Astrocyte of the spinal cord (primary cell): ENCODE measurements around the gene MARCHF5.

Experiments
- DNase-seq: peaks from one replicate; pipeline ENCODE4 v3.0.0; 2011; ENCODE audit warnings: low read depth, low spot score
- H3K4me3 ChIP-seq: 2 replicates; pipeline ENCODE4 v1.5.1; 2011; ENCODE audit warnings: low read depth, mild to moderate bottlenecking, low read length, moderate library complexity
- CTCF ChIP-seq: IDR thresholded peaks from 2 replicates; pipeline ENCODE4 v1.5.1; 2012; ENCODE audit warnings: low read depth, mild to moderate bottlenecking, low read length, inconsistent platforms
- in situ Hi-C: cut with HindIII; loops from 2 replicates; pipeline ENCODE4 v1.10.0; 2017; ENCODE audit warnings: low sequenced_read_pairs

Gene MARCHF5

GRCh38 chr10:92290837-92291615 is at the start of gene MARCHF5, which contains the start of gene CPEB3:
TSS of gene MARCHF5 (plus strand) at chr10:92291167. CDS start at chr10:92291495, 328 bp downstream.
TSS of gene CPEB3 (minus strand) at chr10:92291078. CDS start at chr10:92240350, 50,728 bp downstream.
- DNase-seq = peak; percentile 97
- peak; percentile 63 for TF ChIP-seq CTCF
- peak within 1 kb of the TSS; percentile 97 for H3K4me3 ChIP-seq
- in situ Hi-C loops = no loop called here

- in situ Hi-C loops = no loop called here
- TF ChIP-seq CTCF = no peak
- DNase-seq = no peak
- no peak overlapping the region for H3K4me3 ChIP-seq
Measured at GRCh38 chr10:92241501-92241900, 49.5 kb upstream of the MARCHF5 start.

- H3K4me3 ChIP-seq = no peak overlapping the region
- TF ChIP-seq CTCF = no peak
- in situ Hi-C loops = no loop called here
- DNase-seq = no peak
Measured at GRCh38 chr10:92242380-92242779, 48.6 kb upstream of the MARCHF5 start.

GRCh38 chr10:92242910-92243671 is 47.9 kb upstream of the MARCHF5 start:
- in situ Hi-C loops = no loop called here
- H3K4me3 ChIP-seq = peak overlapping the region; percentile 26
- no peak for TF ChIP-seq CTCF
- peak; percentile 80 for DNase-seq

- no peak overlapping the region for H3K4me3 ChIP-seq
- in situ Hi-C loops = no loop called here
- no peak for TF ChIP-seq CTCF
- no peak for DNase-seq
Measured at GRCh38 chr10:92244796-92245195, 46.2 kb upstream of the MARCHF5 start.

- DNase-seq = no peak
- no peak overlapping the region for H3K4me3 ChIP-seq
- no peak for TF ChIP-seq CTCF
- in situ Hi-C loops = no loop called here
Measured at GRCh38 chr10:92248566-92248965, 42.4 kb upstream of the MARCHF5 start.
